MG63 (cell line): ENCODE measurements around the gene ARL1. TPM values are rescaled to one million over a fixed set of nuclear protein-coding genes. Genes with fewer than 3 reads are reported as not detected.
A peak's percentile ranks its signal among the peaks of the same experiment; 100 is the strongest.
"Not testable (repeated sequence)": the region's sequence is repeated elsewhere in the genome, so short reads cannot be mapped to it uniquely, and the experiment has no call there.

Experiments used
- DNase-seq: peaks from one replicate; pipeline ENCODE4 v3.0.0-alpha.2; 2020
- H3K27me3 ChIP-seq: fragments of 250-450 bp; sonication (Bioruptor Pico); 2 replicates; pipeline ENCODE4 v1.5.1; 2020; ENCODE audit warnings: mild to moderate bottlenecking, moderate library complexity
- H3K36me3 ChIP-seq: fragments of 250-450 bp; sonication (Bioruptor Pico); 2 replicates; pipeline ENCODE4 v1.5.1; 2020; ENCODE audit warnings: mild to moderate bottlenecking, moderate library complexity
- H3K4me3 ChIP-seq: fragments of 250-450 bp; sonication (Bioruptor Pico); 2 replicates; pipeline ENCODE4 v1.5.1; 2020; ENCODE audit warnings: mild to moderate bottlenecking, moderate library complexity
- H3K9me3 ChIP-seq: fragments of 250-450 bp; sonication (Bioruptor Pico); 2 replicates; pipeline ENCODE4 v1.5.1; 2020; ENCODE audit warnings: mild to moderate bottlenecking, moderate library complexity
- total RNA-seq: library from RNA; depleted of rRNA; stranded (reverse); fragments of >200 nt; shearing (Covaris generic); gene quantifications from 2 replicates; pipeline ENCODE4 v1.2.3, GENCODE V29; 2014; ENCODE audit warnings: low replicate concordance; rRNA removed

Gene ARL1
- total RNA-seq: 73.0 and 176 TPM in 2 replicates

GRCh38 chr12:101407436-101408345 lies at the start of gene ARL1:
ARL1 (minus strand) TSS chr12:101407772; CDS start chr12:101407645, 127 bp downstream.
- peak; percentile 90 for DNase-seq
- Histone ChIP-seq H3K9me3 (no peaks in the 10 kb centered on the region), H3K4me3 (peak within 1 kb of the TSS; percentile 79), H3K27me3 (no peaks in the 10 kb centered on the region), H3K36me3 (peaks cover 18% of the 10 kb centered on the region)

- Histone ChIP-seq H3K4me3 (no peak overlapping the region), H3K9me3 (no peaks in the 10 kb centered on the region)
Measured at GRCh38 chr12:101455685-101456084, 48.1 kb upstream of the ARL1 start.

GRCh38 chr12:101441461-101442224 lies 34.1 kb upstream of the ARL1 start:
- DNase-seq: no peak
- H3K36me3 ChIP-seq: no peaks in the 10 kb centered on the region
- no peaks in the 10 kb centered on the region for H3K9me3 ChIP-seq
- H3K4me3 ChIP-seq: no peak overlapping the region
- no peaks in the 10 kb centered on the region for H3K27me3 ChIP-seq

More at GRCh38 chr12:101455685-101456084, 48.1 kb upstream of the ARL1 start:
- Histone ChIP-seq H3K36me3 (no peaks in the 10 kb centered on the region), H3K27me3 (no peaks in the 10 kb centered on the region)
- no peak for DNase-seq

DNA sequence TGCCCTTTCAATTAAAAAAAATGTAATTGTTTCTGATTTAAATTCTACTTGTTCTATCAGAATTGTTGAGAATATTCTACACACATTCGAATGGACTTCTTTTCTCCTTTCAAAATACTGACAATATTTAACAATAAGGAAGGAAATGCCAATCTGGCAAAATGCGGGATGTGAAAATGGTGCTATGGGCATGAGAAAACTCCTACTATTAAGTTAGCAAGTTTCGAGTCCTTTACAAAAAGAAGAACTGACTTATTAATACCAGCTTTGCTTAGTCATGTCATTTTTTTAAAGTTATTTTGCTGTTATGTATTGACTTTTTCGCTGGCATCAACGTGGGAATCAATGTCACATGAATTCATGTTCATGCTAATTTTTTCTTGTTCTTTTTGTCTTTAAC lies 31.7 kb upstream of the ARL1 start:
- H3K9me3 ChIP-seq: no peaks in the 10 kb centered on the region
- no peak for DNase-seq
- H3K36me3 ChIP-seq: no peaks in the 10 kb centered on the region
- H3K27me3 ChIP-seq: no peaks in the 10 kb centered on the region
- H3K4me3 ChIP-seq: no peak overlapping the region

DNA sequence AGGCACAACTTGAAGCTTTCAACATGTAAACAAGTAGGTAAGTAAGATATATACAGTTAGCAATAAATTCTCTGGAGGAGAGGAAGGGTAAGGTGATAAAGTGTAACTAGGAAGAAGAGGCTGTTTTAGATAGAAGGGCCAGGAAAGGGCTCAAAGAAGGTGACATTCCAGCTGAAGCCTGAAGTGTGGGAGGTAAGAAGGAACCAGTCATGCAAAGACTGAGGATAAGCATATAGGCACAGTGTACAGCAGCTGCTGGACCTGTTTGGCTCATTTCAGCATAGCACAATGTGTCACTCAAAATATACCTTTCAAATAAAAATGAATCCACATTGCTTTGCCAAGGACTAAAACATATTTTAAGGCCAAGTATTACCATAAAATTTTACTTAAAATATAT lies 28.6 kb upstream of the ARL1 start:
- Histone ChIP-seq H3K4me3 (no peak overlapping the region), H3K9me3 (no peaks in the 10 kb centered on the region), H3K36me3 (no peaks in the 10 kb centered on the region), H3K27me3 (no peaks in the 10 kb centered on the region)
- DNase-seq: no peak

GRCh38 chr12:101430456-101430855 lies 22.9 kb upstream of the ARL1 start:
- no peak for DNase-seq

GRCh38 chr12:101424620-101425019 lies 17.0 kb upstream of the ARL1 start:
- H3K4me3 ChIP-seq: no peak overlapping the region
- no peak for DNase-seq
- H3K36me3 ChIP-seq: no peaks in the 10 kb centered on the region
- no peaks in the 10 kb centered on the region for H3K27me3 ChIP-seq
- no peaks in the 10 kb centered on the region for H3K9me3 ChIP-seq

More at GRCh38 chr12:101430456-101430855, 22.9 kb upstream of the ARL1 start:
- Histone ChIP-seq H3K4me3 (no peak overlapping the region), H3K9me3 (no peaks in the 10 kb centered on the region), H3K27me3 (no peaks in the 10 kb centered on the region), H3K36me3 (no peaks in the 10 kb centered on the region)

- H3K4me3 ChIP-seq, DNase-seq, H3K9me3 ChIP-seq, H3K27me3 ChIP-seq, H3K36me3 ChIP-seq: not testable (repeated sequence)
Measured at GRCh38 chr12:101422066-101422465, 14.5 kb upstream of the ARL1 start.

DNA sequence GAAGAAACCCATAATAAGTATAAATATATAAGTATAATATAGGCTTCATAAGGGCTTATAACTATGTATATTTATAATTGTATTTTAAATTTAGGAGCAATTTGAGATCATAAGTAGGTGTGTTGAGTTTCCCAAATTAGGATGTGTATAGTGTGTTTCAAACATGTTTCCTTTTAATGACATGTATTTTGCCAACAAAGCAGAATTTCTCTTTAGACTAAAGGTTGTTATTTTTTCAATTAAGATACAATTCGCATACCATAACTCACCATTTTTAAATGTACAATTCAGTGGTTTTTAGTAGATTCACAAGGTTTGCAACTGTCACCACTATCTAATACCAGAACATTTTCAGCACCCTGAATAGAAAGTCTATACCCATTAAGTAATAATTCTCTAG lies 7.7 kb upstream of the ARL1 start:
- Histone ChIP-seq H3K36me3 (no peaks in the 10 kb centered on the region), H3K4me3 (no peak overlapping the region), H3K9me3 (no peaks in the 10 kb centered on the region), H3K27me3 (no peaks in the 10 kb centered on the region; the same call in 1 of the 2 replicates)
- DNase-seq: no peak

DNA sequence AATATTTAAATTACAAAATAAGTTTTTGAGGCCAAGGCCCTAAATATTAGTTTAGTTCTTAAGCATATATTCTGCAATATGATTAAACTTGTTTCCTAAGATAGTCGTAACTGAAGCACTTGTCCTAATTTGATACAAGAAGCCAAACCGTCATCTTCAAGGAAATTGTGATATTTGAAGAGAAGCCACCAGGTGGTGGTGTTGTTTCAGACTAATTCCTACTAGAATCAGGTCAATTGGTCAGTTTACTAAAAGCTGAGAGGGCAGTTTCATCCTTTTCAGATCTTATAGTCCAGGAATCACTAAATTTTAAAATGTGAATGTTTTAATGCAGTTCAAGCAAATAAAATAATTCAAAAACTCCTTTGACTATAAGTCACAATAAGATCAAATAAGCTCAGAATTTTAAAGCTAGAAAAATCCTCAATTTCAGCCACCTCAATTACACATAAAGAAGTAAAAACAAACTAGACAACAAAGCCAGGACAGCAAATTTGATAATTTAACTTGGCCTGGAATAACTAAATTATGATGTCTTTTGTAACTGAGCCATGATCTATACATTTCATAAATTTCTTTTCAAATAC lies 7.1 kb upstream of the ARL1 start:
- H3K36me3 ChIP-seq: no peaks in the 10 kb centered on the region
- no peaks in the 10 kb centered on the region for H3K9me3 ChIP-seq
- DNase-seq: no peak
- H3K4me3 ChIP-seq: no peak overlapping the region
- no peaks in the 10 kb centered on the region; the same call in 1 of the 2 replicates for H3K27me3 ChIP-seq

DNA sequence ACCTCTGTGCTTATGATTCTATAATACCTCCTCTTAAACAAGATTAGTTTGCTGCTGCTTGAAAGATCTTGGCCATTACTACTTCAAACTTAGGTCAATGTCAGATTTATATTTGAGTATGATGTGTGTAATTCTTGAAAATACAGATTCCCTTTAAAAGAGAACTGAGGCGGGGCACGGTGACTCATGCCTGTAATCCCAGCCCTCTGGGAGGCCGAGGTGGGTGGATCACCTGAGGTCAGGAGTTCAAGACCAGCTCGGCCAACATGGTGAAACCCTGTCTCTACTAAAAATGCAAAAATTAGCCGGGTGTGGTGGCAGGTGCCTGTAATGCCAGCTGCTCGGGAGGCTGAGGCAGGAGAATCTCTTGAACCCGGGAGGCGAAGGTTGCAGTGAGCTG lies 2.6 kb upstream of the ARL1 start:
- not testable (repeated sequence) for DNase-seq, H3K9me3 ChIP-seq

DNA sequence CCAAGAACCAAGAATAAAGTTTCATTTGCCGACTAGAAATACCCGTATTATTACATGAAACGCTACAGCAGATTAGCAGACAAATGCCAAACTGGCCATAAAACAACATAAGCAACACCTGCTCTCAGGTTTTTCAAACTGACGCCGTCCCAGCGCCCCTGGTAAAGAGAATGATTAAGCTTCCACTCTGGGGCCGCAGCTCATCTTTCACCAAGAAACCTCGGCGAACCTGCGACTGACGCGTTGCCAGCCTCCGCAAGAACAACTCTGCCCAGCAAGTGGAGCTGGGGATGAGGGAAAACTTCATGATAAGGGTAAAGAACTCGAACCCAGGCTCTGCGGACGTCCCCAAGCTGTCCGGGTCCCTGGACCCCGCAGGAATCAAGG lies 530 bp downstream of the ARL1 start:
- peak overlapping the region; percentile 79 for H3K4me3 ChIP-seq
- DNase-seq: no peak
- H3K9me3 ChIP-seq: no peaks in the 10 kb centered on the region
- peaks cover 18% of the 10 kb centered on the region for H3K36me3 ChIP-seq
- no peaks in the 10 kb centered on the region for H3K27me3 ChIP-seq

More for the DNA sequence above, 2.6 kb upstream of the ARL1 start:
- H3K27me3 ChIP-seq, H3K4me3 ChIP-seq, H3K36me3 ChIP-seq: not testable (repeated sequence)

- not testable (repeated sequence) for DNase-seq, H3K27me3 ChIP-seq, H3K4me3 ChIP-seq, H3K9me3 ChIP-seq
- peaks cover 63% of the 10 kb centered on the region for H3K36me3 ChIP-seq
Measured at GRCh38 chr12:101391181-101391580, 16.4 kb downstream of the ARL1 start.

DNA sequence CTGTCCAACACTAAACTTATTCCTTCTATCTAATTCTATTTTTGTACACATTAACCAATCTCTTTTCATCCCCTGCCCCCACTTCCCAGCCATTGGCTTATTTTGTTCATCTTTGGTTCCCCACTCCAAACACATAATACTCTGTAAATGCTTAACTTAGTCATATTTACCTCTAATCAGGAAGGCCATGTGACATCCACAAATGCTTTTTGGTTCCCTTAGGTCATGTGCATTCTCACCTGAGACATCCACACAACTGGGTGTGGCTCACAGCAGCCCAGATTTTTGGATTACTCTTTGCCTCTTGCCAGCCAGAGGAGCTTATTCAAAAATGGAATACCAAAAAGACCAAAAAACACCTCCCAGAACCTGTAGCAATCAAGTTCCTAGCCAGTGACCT lies 28.4 kb downstream of the ARL1 start:
- Histone ChIP-seq H3K27me3 (no peaks in the 10 kb centered on the region), H3K9me3 (no peaks in the 10 kb centered on the region), H3K36me3 (peaks cover 52% of the 10 kb centered on the region), H3K4me3 (no peak overlapping the region)
- no peak for DNase-seq

GRCh38 chr12:101375573-101375972 lies 32.0 kb downstream of the ARL1 start:
- no peak overlapping the region for H3K4me3 ChIP-seq
- peaks cover 53% of the 10 kb centered on the region for H3K36me3 ChIP-seq
- DNase-seq: no peak

DNA sequence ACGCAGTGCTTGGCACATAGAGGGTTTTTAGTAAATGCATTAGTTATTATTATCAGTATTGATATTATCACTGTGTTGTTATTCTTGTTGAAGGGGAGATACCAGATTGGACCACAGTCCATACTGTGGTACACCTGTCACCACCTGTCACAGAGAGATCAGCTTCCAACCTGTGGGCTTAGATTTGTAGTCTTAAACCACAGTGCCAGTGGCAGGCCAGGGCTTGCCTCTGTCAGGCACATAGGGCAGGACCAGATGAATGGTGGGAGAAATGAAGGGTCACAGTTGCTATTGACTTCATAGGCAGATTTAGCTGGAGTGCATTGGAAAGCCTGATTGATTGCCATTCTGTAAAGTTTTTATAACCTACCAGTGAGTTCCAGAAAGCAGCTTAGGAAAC lies 35.1 kb downstream of the ARL1 start:
- no peak for DNase-seq
- no peak overlapping the region for H3K4me3 ChIP-seq
- no peaks in the 10 kb centered on the region for H3K27me3 ChIP-seq
- H3K9me3 ChIP-seq: no peaks in the 10 kb centered on the region
- peaks cover 47% of the 10 kb centered on the region for H3K36me3 ChIP-seq

More at GRCh38 chr12:101375573-101375972, 32.0 kb downstream of the ARL1 start:
- Histone ChIP-seq H3K9me3 (no peaks in the 10 kb centered on the region), H3K27me3 (no peaks in the 10 kb centered on the region)

DNA sequence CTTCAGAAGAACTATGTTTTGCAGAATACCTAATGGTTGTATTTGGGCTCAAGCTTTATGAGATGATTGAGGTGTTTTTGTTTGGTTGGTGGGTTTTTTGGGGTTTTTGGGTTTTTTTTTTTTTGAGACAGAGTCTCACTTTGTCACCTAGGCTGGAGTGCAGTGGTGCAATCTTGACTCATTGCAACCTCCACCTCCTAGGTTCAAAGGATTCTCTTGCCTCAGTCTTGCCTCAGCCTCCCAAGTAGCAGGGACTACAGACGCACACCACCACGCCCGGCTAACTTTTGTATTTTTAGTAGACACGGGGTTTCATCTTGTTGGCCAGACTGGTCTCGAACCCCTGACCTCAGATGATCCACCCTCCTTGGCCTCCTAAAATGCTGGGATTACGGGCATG lies 39.6 kb downstream of the ARL1 start:
- Histone ChIP-seq H3K27me3 (no peaks in the 10 kb centered on the region), H3K36me3 (peaks cover 51% of the 10 kb centered on the region), H3K9me3 (no peaks in the 10 kb centered on the region), H3K4me3 (no peak overlapping the region)
- no peak for DNase-seq
